Measurements from ENCODE around the gene CCDC7. TPM values are rescaled to one million over a fixed set of nuclear protein-coding genes. Genes with fewer than 3 reads are reported as not detected.

CCDC7 gene
- total RNA-seq, 1 experiment from 2014 or later, result 1.9 TPM

GRCh38 chr10:32790483-32790882 is 344.5 kb downstream of the CCDC7 start:
- DNase-seq (ENCODE audit: low spot score), result no peak
- CTCF ChIA-PET, result interaction anchor here (1.4 kb wide), 1 partner anchor 219 kb away, joined by 3 read pairs; no protein-coding TSS in a partner anchor
- no peaks in the 10 kb centered on the region for H3K27me3 Mint-ChIP-seq (ENCODE audit: low read depth)
- no peaks in the 10 kb centered on the region for H3K36me3 Mint-ChIP-seq
- TF ChIP-seq ZNF416 (CRISPR knock-in tag; IDR thresholded peaks at IDR 0.05) (no peak), E2F5 (CRISPR knock-in tag; IDR thresholded peaks at IDR 0.05) (no peak), PRDM15 (CRISPR knock-in tag; IDR thresholded peaks at IDR 0.05) (no peak), ZBTB21 (CRISPR knock-in tag; IDR thresholded peaks at IDR 0.05; ENCODE audit: borderline replicate concordance) (no peak), NR3C1 (CRISPR knock-in tag; conservative IDR thresholded peaks at IDR 0.05; ENCODE audit: low read depth) (no peak), ZNF671 (CRISPR knock-in tag; IDR thresholded peaks at IDR 0.05) (no peak), ZNF121 (CRISPR knock-in tag; IDR thresholded peaks at IDR 0.05) (no peak), USF1 (CRISPR knock-in tag; IDR thresholded peaks at IDR 0.05) (no peak), E2F1 (CRISPR knock-in tag; IDR thresholded peaks at IDR 0.05) (no peak), TEAD1 (CRISPR knock-in tag; IDR thresholded peaks at IDR 0.05) (no peak), KAT7 (CRISPR knock-in tag; IDR thresholded peaks at IDR 0.05; ENCODE audit: borderline replicate concordance) (no peak), E2F4 (CRISPR knock-in tag; IDR thresholded peaks at IDR 0.05; ENCODE audit: borderline replicate concordance, low read depth) (no peak), NFYB (CRISPR knock-in tag; conservative IDR thresholded peaks at IDR 0.05; ENCODE audit: low read depth) (no peak)
- POLR2A ChIA-PET, result no interaction called here
- H3K9me3 Mint-ChIP-seq, result no peaks in the 10 kb centered on the region
- H3K27ac Mint-ChIP-seq, result peak overlapping the region; percentile 43; the same call in 1 of the 2 replicates
- ATAC-seq, result no peak
- H3K4me1 Mint-ChIP-seq, result no peaks in the 10 kb centered on the region
- no peak overlapping the region for H3K4me3 Mint-ChIP-seq

- H3K27me3 Mint-ChIP-seq (ENCODE audit: low read depth), result no peaks in the 10 kb centered on the region
- H3K9me3 Mint-ChIP-seq, result no peaks in the 10 kb centered on the region
- ChIA-PET CTCF (interaction anchor here (1.2 kb wide), 1 partner anchor 216 kb away, joined by 7 read pairs; no protein-coding TSS in a partner anchor), POLR2A (no interaction called here)
- no peaks in the 10 kb centered on the region for H3K36me3 Mint-ChIP-seq
- H3K4me1 Mint-ChIP-seq, result no peaks in the 10 kb centered on the region
- no peak overlapping the region for H3K4me3 Mint-ChIP-seq
- no peak overlapping the region for H3K27ac Mint-ChIP-seq
- ATAC-seq (no peak), DNase-seq (ENCODE audit: low spot score) (no peak)
- TF ChIP-seq NR2C2 (CRISPR knock-in tag; IDR thresholded peaks at IDR 0.05) (no peak), ELF4 (CRISPR knock-in tag; IDR thresholded peaks at IDR 0.05; ENCODE audit: low read depth) (no peak), TEAD4 (CRISPR knock-in tag; IDR thresholded peaks at IDR 0.05) (no peak), ZNF232 (CRISPR knock-in tag; IDR thresholded peaks at IDR 0.05) (no peak), ZNF396 (CRISPR knock-in tag; IDR thresholded peaks at IDR 0.05; ENCODE audit: borderline replicate concordance) (no peak), ZBTB43 (CRISPR knock-in tag; IDR thresholded peaks at IDR 0.05) (no peak), CREB1 (CRISPR knock-in tag; IDR thresholded peaks at IDR 0.05) (no peak), RELA (CRISPR knock-in tag; IDR thresholded peaks at IDR 0.05; ENCODE audit: borderline replicate concordance) (no peak), NR1H2 (CRISPR knock-in tag; IDR thresholded peaks at IDR 0.05) (no peak), E2F5 (CRISPR knock-in tag; IDR thresholded peaks at IDR 0.05) (no peak), NFE2L1 (CRISPR knock-in tag; IDR thresholded peaks at IDR 0.05) (no peak), SP1 (CRISPR knock-in tag; conservative IDR thresholded peaks at IDR 0.05) (no peak), CTCF (IDR thresholded peaks at IDR 0.05) (no peak), OVOL2 (CRISPR knock-in tag; IDR thresholded peaks at IDR 0.05; ENCODE audit: borderline replicate concordance) (no peak)
Observed at GRCh38 chr10:32793033-32793432, 347.1 kb downstream of the CCDC7 start.
